GM12878 (cell line): ENCODE data around the gene SYNCRIP. TPM values are rescaled to one million over a fixed set of nuclear protein-coding genes. Genes with fewer than 3 reads are reported as not detected.

Experiments
- ATAC-seq: fragments of 200-7000 bp; cut with Tn5 transposase; 3 replicates; pipeline ENCODE4 v1.9.1; 2020; ENCODE audit warnings: mild to moderate bottlenecking, moderate library complexity
- BruUV-seq: library from RNA; stranded (reverse); fragments of 400-500 nt; replicated peaks from 2 replicates; lab custom pipeline; 2021; lab: Mats Ljungman, UMichigan
- CTCF ChIA-PET: fragments of 300-600 bp; sonication (Branson Sonifier 250); formaldehyde crosslinking; extraction: SDS; loops from one replicate; lab custom pipeline; 2021; ENCODE audit warnings: inconsistent platforms; lab: Yijun Ruan, JAX
- POLR2A ChIA-PET: fragments of 350-600 bp; formaldehyde crosslinking; extraction: SDS; loops from one replicate; lab custom pipeline; 2021; ENCODE audit warnings: inconsistent platforms; lab: Charles Lee
- RAD21 ChIA-PET: fragments of 300-600 bp; sonication (Branson Sonifier 250); formaldehyde crosslinking; loops from one replicate; lab custom pipeline; 2023; ENCODE audit warnings: antibody characterized with exemption; ENCODE audit not compliant: unreplicated experiment; lab: Charles Lee
- SMC1A ChIA-PET: fragments of 300-600 bp; sonication (Branson Sonifier 250); formaldehyde crosslinking; loops from one replicate; lab custom pipeline; 2023; ENCODE audit not compliant: unreplicated experiment, uncharacterized antibody; lab: Charles Lee
- DNase-seq: peaks from one replicate; pipeline ENCODE4 v3.0.0-alpha.2; 2011; ENCODE audit warnings: low read depth, low spot score
- FAIRE-seq: peaks from 3 replicates; lab custom pipeline; 2011; peaks lifted over from hg19 to GRCh38; lab: Jason Lieb, UNC
- H2AFZ ChIP-seq: 2 replicates; pipeline ENCODE4 v1.6.0; 2011; ENCODE audit warnings: low read depth, low read length, control low read depth; ENCODE audit not compliant: control insufficient read depth
- H3K27ac ChIP-seq: 2 replicates; pipeline ENCODE4 v1.5.1; 2011; ENCODE audit warnings: control low read depth; ENCODE audit not compliant: control insufficient read depth, insufficient read depth
- H3K27me3 ChIP-seq, 2 experiments: replicated peaks in 1 of 2; 2 replicates each; pipeline versions ENCODE4 v1.6.0 to v1.6.1; 2011; ENCODE audit warnings: low read length in 1 of 2; ENCODE audit not compliant: control insufficient read depth in 2 of 2, insufficient read depth in 2 of 2
- H3K36me3 ChIP-seq, 2 experiments: 2 replicates each; pipeline ENCODE4 v1.5.1; 2011; ENCODE audit warnings: low read length in 1 of 2; ENCODE audit not compliant: control insufficient read depth in 2 of 2, insufficient read depth in 2 of 2
- H3K4me1 ChIP-seq: 2 replicates; pipeline ENCODE4 v1.6.1; 2011; ENCODE audit warnings: mild to moderate bottlenecking, low read length, moderate library complexity, mixed read lengths; ENCODE audit not compliant: control insufficient read depth, insufficient read depth
- H3K4me2 ChIP-seq: 2 replicates; pipeline ENCODE4 v1.6.0; 2011; ENCODE audit warnings: control low read depth; ENCODE audit not compliant: control insufficient read depth, insufficient read depth
- H3K4me3 ChIP-seq: fragments of 200-600 bp; sonication (generic); 2 replicates; pipeline ENCODE4 v1.5.1; 2016
- H3K79me2 ChIP-seq: 2 replicates; pipeline ENCODE4 v1.6.0; 2011; ENCODE audit warnings: low read length; ENCODE audit not compliant: control insufficient read depth, insufficient read depth
- H3K9ac ChIP-seq: 2 replicates; pipeline ENCODE4 v1.8.0; 2011; ENCODE audit warnings: low read length, control low read depth, mixed read lengths; ENCODE audit not compliant: control insufficient read depth, insufficient read depth
- H3K9me3 ChIP-seq: replicated peaks from 3 replicates; pipeline ENCODE4 v1.5.1; 2011; ENCODE audit warnings: mild to moderate bottlenecking, low read length; ENCODE audit not compliant: control insufficient read depth, insufficient read depth
- H4K20me1 ChIP-seq: 2 replicates; pipeline ENCODE4 v1.6.0; 2011; ENCODE audit not compliant: control insufficient read depth, insufficient read depth
- CBFB ChIP-seq: IDR thresholded peaks from 2 replicates; pipeline ENCODE4 v1.6.1; 2016; ENCODE audit warnings: antibody characterized with exemption, low read depth
- CBX5 ChIP-seq: sonication (generic); IDR thresholded peaks from 2 replicates; pipeline ENCODE4 v1.6.1; 2016; ENCODE audit warnings: low read depth, moderate library complexity, mild to moderate bottlenecking, inconsistent platforms
- CTCF ChIP-seq, 3 experiments: IDR thresholded peaks in 2 of 3; conservative IDR thresholded peaks in 1 of 3; 2 replicates each; pipeline ENCODE4 v1.5.1; 2011; ENCODE audit warnings: low read depth in 3 of 3, low read length in 3 of 3, mild to moderate bottlenecking in 3 of 3, control low read depth in 2 of 3, moderate library complexity in 2 of 3, inconsistent platforms in 1 of 3, mixed read lengths in 1 of 3; ENCODE audit not compliant: control insufficient read depth in 2 of 3, insufficient read depth in 1 of 3; ENCODE audit errors: extremely low read depth in 1 of 3
- IRF4 ChIP-seq: IDR thresholded peaks from 2 replicates; pipeline ENCODE4 v1.6.1; 2011; ENCODE audit warnings: low read depth, low read length
- MAX ChIP-seq: IDR thresholded peaks from 2 replicates; pipeline ENCODE4 v1.6.1; 2012; ENCODE audit warnings: low read depth, low read length, improper control_type of control experiment
- MEF2A ChIP-seq: IDR thresholded peaks from 2 replicates; pipeline ENCODE4 v1.6.1; 2011; ENCODE audit warnings: low read depth, mild to moderate bottlenecking, low read length, moderate library complexity; ENCODE audit not compliant: insufficient read depth
- MXI1 ChIP-seq: fragments of 150-350 bp; IDR thresholded peaks from 2 replicates; pipeline ENCODE4 v1.6.1; 2011; ENCODE audit warnings: low read depth, mild to moderate bottlenecking, inconsistent platforms, low read length, improper control_type of control experiment
- MYB ChIP-seq: fragments of 150-350 bp; IDR thresholded peaks from 2 replicates; pipeline ENCODE4 v1.6.1; 2014; ENCODE audit warnings: mild to moderate bottlenecking, low read depth, low read length, borderline replicate concordance
- NFXL1 ChIP-seq: fragments of 450-650 bp; IDR thresholded peaks from 2 replicates; pipeline ENCODE4 v1.6.1; 2017; ENCODE audit warnings: antibody characterized with exemption, mild to moderate bottlenecking, borderline replicate concordance
- NRF1 ChIP-seq: conservative IDR thresholded peaks from 2 replicates; pipeline ENCODE4 v1.6.1; 2011; ENCODE audit warnings: mild to moderate bottlenecking, low read depth, low read length, improper control_type of control experiment
- RELA ChIP-seq: fragments of 450-650 bp; IDR thresholded peaks from 2 replicates; pipeline ENCODE4 v1.8.0; 2014; ENCODE audit warnings: borderline replicate concordance; ENCODE audit not compliant: partially characterized antibody
- RFX5 ChIP-seq: IDR thresholded peaks from 2 replicates; pipeline ENCODE4 v1.6.1; 2011; ENCODE audit warnings: low read depth, low read length, improper control_type of control experiment
- SP1 ChIP-seq: IDR thresholded peaks from one replicate; pipeline ENCODE4 v1.6.1; 2011; ENCODE audit warnings: low read depth, low read length
- SRF ChIP-seq, 2 experiments: IDR thresholded peaks; 2 replicates each; pipeline ENCODE4 v1.6.1; 2011; ENCODE audit warnings: low read depth in 2 of 2, low read length in 2 of 2, mild to moderate bottlenecking in 1 of 2, moderate library complexity in 1 of 2
- ZBED1 ChIP-seq: IDR thresholded peaks from 2 replicates; pipeline ENCODE4 v1.6.1; 2016; ENCODE audit warnings: borderline replicate concordance
- ZNF622 ChIP-seq: fragments of 450-650 bp; IDR thresholded peaks from 2 replicates; pipeline ENCODE4 v1.6.1; 2017; ENCODE audit warnings: mild to moderate bottlenecking, inconsistent platforms
- WGBS: methylation state at CpG from one replicate; pipeline ENCODE4 v1.1.6; 2016; ENCODE audit warnings: low lambda C conversion rate; ENCODE audit not compliant: insufficient replicate concordance, insufficient coverage; ENCODE audit errors: missing lambda C conversion rate; 5-methylcytosine and 5-hydroxymethylcytosine counted together
- in situ Hi-C: fragments of 300-500 bp; cut with MboI; formaldehyde crosslinking; loops from 9 replicates; pipeline ENCODE4 v1.14.3; 2018; ENCODE audit warnings: mixed read lengths
- intact Hi-C: fragments of 100-400 bp; cut with micrococcal nuclease; formaldehyde crosslinking; loops from one replicate; pipeline ENCODE4 v1.14.2; 2022; ENCODE audit not compliant: unreplicated experiment
- polyA plus RNA-seq, 11 experiments: library from polyadenylated mRNA; depleted of rRNA in 4 of 11; unstranded in 6 of 11; stranded (reverse) in 5 of 11; fragments of >200 nt; fragmentation: Nextera tagmentation in 4 of 11; fragmentation: Illumina TruSeq in 1 of 11; extraction: Ambion mirVana in 4 of 11; extraction: Trizol in 1 of 11; gene quantifications; 1 replicate in 1 of 11; 2 replicates in 10 of 11; pipeline versions ENCODE4 v1.2.1 to v1.2.3, GENCODE V29; 2011 to 2016; ENCODE audit warnings: inconsistent platforms in 2 of 11, missing spikeins in 2 of 11, low read depth in 1 of 11
- total RNA-seq, 4 experiments: library from RNA; depleted of rRNA in 3 of 4; stranded (reverse); fragments of >200 nt in 3 of 4; fragmentation: Illumina TruSeq in 1 of 4; extraction: Trizol in 1 of 4; gene quantifications; 2 replicates each; pipeline versions ENCODE4 v1.2.1 to v1.2.3, GENCODE V29; 2013 to 2021

The SYNCRIP gene
- total and polyA plus RNA-seq, 10 of the 15 experiments (the other 5 are each of a cell fraction or from before 2014, with no cell fraction given), result 28.4 to 255 (median 131) TPM

DNA sequence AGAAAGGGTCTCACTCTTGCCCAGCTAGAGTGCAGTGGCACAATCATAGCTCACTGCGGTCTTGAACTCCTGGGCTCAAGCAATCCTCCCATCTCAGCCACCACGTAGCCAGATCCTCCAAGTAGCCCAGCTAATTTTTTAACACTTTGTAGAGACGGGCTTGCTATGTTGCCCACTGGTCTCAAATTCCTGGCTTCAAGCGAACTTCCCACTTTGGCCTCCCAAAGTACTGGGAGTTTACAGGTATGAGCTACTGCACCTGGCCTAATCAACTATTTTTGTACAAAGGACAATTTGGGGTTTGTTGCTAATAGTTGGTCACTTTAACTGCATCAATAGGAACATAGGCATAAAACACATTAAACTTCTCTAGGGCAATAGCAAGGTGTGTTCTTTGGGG is 29.9 kb upstream of the SYNCRIP start:
- peaks cover 31% of the 10 kb centered on the region for H3K4me1 ChIP-seq
- no peaks in the 10 kb centered on the region for H4K20me1 ChIP-seq
- TF ChIP-seq ZBED1, result peak; percentile 16; the same call in 1 of the 2 replicates
- no peak for TF ChIP-seq RELA
- SMC1A ChIA-PET, result interaction anchor here (0.5 to 8.6 kb wide), 5 partner anchors 14 to 51 kb away, joined by 3 to 103 read pairs (median 3); no protein-coding TSS in a partner anchor
- WGBS, result 98% methylated on average over 4 of the region's 4 CpGs
- ATAC-seq (no peak), DNase-seq (no peak), FAIRE-seq (no peak)
- intact Hi-C loops (loop anchor here (10.0 kb wide), 2 partner anchors 48 to 1482 kb away; partner anchors contain the start of gene ZNF292), in situ Hi-C loops (loop anchor here (10.0 kb wide), 1 partner anchor 48 kb away; no protein-coding TSS in a partner anchor)
- H3K4me3 ChIP-seq, result no peak overlapping the region
- no peak overlapping the region for H2AFZ ChIP-seq
- no peaks in the 10 kb centered on the region for H3K27me3 ChIP-seq
- CTCF ChIA-PET, result no interaction called here
- no peak overlapping the region for H3K9ac ChIP-seq
- no TSS peak for BruUV-seq
- RAD21 ChIA-PET, result interaction anchor here (0.7 kb wide), 1 partner anchor 195 kb away, joined by 3 read pairs; no protein-coding TSS in a partner anchor
- POLR2A ChIA-PET, result interaction anchor here (0.7 to 4.6 kb wide), 5 partner anchors 29 to 81 kb away, joined by 3 to 43 read pairs (median 3); partner anchors contain the start of gene SYNCRIP
- no peaks in the 10 kb centered on the region; the same call in 2 of the 3 replicates for H3K9me3 ChIP-seq
- peaks cover 0 to 18% of the 10 kb centered on the region in 2 experiments; a peak in 3 of 4 replicates for H3K36me3 ChIP-seq
- no peak overlapping the region for H3K4me2 ChIP-seq
- no peak overlapping the region for H3K27ac ChIP-seq
- H3K79me2 ChIP-seq, result peaks cover 46% of the 10 kb centered on the region

DNA sequence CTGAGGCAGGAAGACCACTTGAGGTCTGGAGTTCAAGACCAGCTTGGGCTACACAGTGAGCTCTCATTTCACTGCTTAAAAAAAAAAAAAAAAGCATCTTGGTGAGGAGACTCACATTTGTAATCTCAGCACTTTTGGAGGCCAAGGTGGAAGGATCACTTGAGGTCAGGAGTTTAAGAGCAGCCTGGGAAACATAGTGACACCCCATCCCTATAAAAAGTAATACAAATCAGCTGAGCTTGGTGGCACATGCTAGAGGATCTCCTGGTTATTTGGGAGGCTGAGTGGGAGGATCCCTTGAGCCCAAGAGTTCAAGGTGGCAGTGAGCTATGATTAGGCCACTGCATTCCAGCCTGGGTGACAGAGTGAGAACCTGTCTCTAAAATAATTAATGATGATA is 29.4 kb upstream of the SYNCRIP start:
- ChIA-PET SMC1A (interaction anchor here (0.5 to 8.6 kb wide), 7 partner anchors 13 to 166 kb away, joined by 3 to 103 read pairs (median 3); no protein-coding TSS in a partner anchor), POLR2A (interaction anchor here (0.7 to 4.6 kb wide), 4 partner anchors 21 to 80 kb away, joined by 3 to 43 read pairs (median 4); partner anchors contain the start of gene SYNCRIP), RAD21 (interaction anchor here (0.7 kb wide), 1 partner anchor 195 kb away, joined by 3 read pairs; no protein-coding TSS in a partner anchor), CTCF (no interaction called here)
- BruUV-seq, result no TSS peak
- Histone ChIP-seq H4K20me1 (no peaks in the 10 kb centered on the region), H3K4me2 (no peak overlapping the region), H2AFZ (no peak overlapping the region), H3K9me3 (no peaks in the 10 kb centered on the region), H3K4me3 (no peak overlapping the region), H3K27me3 (no peaks in the 10 kb centered on the region), H3K79me2 (peaks cover 41% of the 10 kb centered on the region), H3K9ac (no peak overlapping the region), H3K36me3 (peaks cover 0 to 18% of the 10 kb centered on the region in 2 experiments; a peak in 3 of 4 replicates), H3K27ac (no peak overlapping the region), H3K4me1 (peaks cover 31% of the 10 kb centered on the region)
- ATAC-seq, result no peak
- intact Hi-C loops (loop anchor here (10.0 kb wide), 2 partner anchors 47 to 1483 kb away; partner anchors contain the start of gene ZNF292), in situ Hi-C loops (loop anchor here (10.0 kb wide), 1 partner anchor 47 kb away; no protein-coding TSS in a partner anchor)
- no peak for FAIRE-seq
- no peak for DNase-seq
- TF ChIP-seq CTCF (IDR thresholded peaks at IDR 0.05 in 2 of 3, conservative IDR thresholded peaks at IDR 0.05 in 1 of 3; ENCODE audit: control insufficient read depth in 2 of 3, extremely low read depth in 1 of 3, insufficient read depth in 1 of 3, low read depth in 3 of 3, low read length in 3 of 3) (no peak), MYB (no peak), NRF1 (no peak), SRF (IDR thresholded peaks at IDR 0.05; ENCODE audit: low read depth in 2 of 2, low read length in 2 of 2) (no peak), ZBED1 (no peak), ZNF622 (no peak), CBX5 (no peak), MXI1 (no peak), CBFB (no peak), NFXL1 (no peak), IRF4 (no peak), RFX5 (no peak), MEF2A (no peak), MAX (no peak), SP1 (no peak)
